Hepatic stellate cell (primary cell): ENCODE measurements around the gene KRT76.

Source experiments
- DNase-seq: peaks from one replicate; pipeline ENCODE4 v3.0.0; 2011; ENCODE audit warnings: low spot score

Gene KRT76

GRCh38 chr12:52730383-52730782, 46.8 kb downstream of the KRT76 start:
- DNase-seq, result no peak

GRCh38 chr12:52729147-52729546, 48.0 kb downstream of the KRT76 start:
- no peak for DNase-seq

DNA sequence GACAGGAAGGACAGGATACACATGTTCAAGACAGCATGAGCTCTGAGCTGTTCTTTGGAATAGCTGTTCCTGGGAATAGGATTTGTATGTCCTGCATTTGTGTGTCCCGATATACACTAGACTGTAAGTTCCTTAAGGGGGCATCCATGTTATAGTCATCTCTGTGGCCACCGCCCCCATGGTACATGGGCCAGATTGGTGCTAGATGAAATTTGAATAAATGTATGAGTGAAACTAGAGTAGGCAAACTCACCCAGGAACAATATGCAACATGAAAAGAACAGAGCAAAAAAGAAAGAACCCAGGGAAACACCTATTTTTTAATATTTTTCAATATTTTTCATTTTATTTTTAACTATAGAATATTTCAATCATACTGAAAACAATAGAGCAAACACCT, 48.8 kb downstream of the KRT76 start:
- DNase-seq, result no peak

DNA sequence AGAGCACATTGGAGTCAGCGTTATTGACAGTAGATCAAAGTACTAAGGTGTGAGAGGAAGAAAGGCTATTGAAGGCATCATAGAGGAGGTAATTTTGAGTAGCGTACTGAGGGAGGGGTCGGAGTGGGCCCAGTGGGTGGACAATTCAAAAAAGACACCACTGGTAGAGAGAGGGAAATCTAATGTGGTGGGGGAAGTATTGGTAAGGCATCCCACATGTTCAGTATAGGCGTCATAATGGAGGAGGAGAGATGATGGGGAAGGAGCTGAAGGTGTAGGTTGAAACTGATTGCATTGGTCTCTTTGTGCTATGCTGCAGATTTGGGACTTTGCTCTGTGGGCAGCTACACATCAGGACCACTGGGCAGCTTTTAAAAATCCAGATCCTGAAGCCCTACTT, 50.1 kb downstream of the KRT76 start:
- no peak for DNase-seq

DNA sequence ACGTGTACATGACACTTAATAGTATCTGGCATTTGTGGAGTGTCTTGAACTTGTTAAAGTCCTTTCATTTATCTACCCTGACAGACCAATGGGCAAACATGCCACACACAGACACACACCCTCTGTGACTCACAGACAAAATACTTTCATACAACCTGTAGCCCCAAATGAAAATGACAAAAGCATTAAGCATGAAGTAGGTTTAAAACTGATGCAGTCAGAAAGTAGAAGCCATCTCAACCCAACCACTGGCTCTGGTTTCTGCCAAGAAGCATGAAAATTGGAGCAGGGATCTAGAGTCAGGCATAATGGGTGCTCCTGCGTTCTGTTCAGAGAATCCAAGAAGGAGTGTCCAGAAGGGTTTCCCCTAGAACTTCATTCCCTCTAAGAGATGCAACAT, 50.7 kb downstream of the KRT76 start:
- no peak for DNase-seq

DNA sequence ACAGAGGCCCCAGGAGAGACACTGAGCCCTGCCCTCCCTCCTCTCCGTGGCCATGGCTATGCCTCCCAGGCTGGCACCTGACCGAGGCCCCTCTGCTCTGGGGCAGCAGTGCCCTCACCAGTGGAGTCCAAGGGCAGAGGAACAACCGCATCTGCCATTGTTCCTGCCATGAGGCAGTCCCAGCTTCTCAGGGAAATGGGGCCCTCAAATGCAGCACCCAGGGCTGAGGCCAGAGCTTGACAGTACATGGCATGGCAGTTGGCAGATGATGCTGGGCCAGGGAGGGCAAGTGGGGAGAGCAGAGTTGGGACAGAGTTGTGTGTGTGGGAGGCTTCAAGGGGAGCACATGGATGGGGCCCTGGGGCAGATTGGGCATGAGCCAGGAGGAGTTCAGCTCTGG, 52.8 kb downstream of the KRT76 start:
- DNase-seq, result no peak

GRCh38 chr12:52722680-52723079, 54.5 kb downstream of the KRT76 start:
- DNase-seq, result no peak

DNA sequence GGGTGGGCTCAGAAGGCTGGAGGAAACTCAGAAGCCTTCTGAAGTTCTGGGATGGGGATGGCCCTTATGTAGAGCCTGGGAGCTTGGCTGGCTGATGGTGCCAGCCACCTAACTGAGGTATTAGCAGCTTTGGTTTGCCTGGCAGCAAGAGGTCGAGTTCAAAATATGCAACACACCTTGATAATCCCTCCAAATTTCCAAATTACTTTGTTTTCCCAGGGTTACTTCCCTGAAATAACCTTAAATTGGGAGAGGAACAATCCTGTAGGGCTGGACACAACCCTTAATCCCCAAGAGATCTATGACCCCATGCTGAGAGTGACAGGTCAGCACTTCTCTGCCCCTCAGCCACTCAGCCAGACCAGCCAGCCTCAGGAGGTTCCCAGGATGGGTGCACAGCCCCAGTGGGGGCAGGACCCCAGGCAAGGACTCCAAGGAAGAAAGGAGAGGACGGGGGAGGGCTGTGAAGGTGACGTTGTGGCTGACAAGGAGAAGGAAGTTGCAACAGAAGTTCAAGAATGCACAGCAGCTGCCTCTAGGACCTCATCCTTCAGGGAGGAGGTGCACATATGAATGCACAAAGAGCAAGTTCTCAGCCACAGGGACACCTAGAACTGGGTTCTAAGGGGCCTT, 55.2 kb downstream of the KRT76 start:
- no peak for DNase-seq

GRCh38 chr12:52720365-52720886, 56.7 kb downstream of the KRT76 start:
- no peak for DNase-seq
